ENCODE results near the gene ZNF862. TPM values are rescaled to one million over a fixed set of nuclear protein-coding genes. Genes with fewer than 3 reads are reported as not detected.

ZNF862 gene
- total and polyA plus RNA-seq, 12 donors: 3.9 to 13.3 (median 10.2) TPM

GRCh38 chr7:149846436-149847046 is 8.4 kb downstream of the ZNF862 start:
- intact Hi-C loops (cut with DNase I): no loop called here
- no peak overlapping the region for H3K4me3 ChIP-seq
- H3K4me1 ChIP-seq: no peaks in the 10 kb centered on the region
- H3K9me3 ChIP-seq: no peaks in the 10 kb centered on the region
- ATAC-seq: no peak
- H3K27ac ChIP-seq: no peak overlapping the region
- no peaks in the 10 kb centered on the region for H3K27me3 ChIP-seq
- no peak for DNase-seq
- no peak for TF ChIP-seq CTCF (IDR thresholded peaks at IDR 0.05)
- H3K36me3 ChIP-seq: peaks cover 0 to 58% (median 18%) of the 10 kb centered on the region in 9 donors
- 82 to 90% methylated on average over 3 of the region's 3 CpGs for WGBS, 2 donors

GRCh38 chr7:149849174-149849573 is 11.0 kb downstream of the ZNF862 start:
- Histone ChIP-seq H3K4me1 (peaks cover 0 to under 1% (median 0%) of the 10 kb centered on the region in 9 donors), H3K9me3 (no peaks in the 10 kb centered on the region), H3K4me3 (no peak overlapping the region), H3K27ac (no peak overlapping the region), H3K27me3 (no peaks in the 10 kb centered on the region), H3K36me3 (peaks cover 0 to 75% (median 29%) of the 10 kb centered on the region in 9 donors)
- WGBS, 2 donors: 93 to 96% methylated on average over 6 of the region's 6 CpGs
- DNase-seq: no peak
- no peak for ATAC-seq
- no peak for TF ChIP-seq CTCF (IDR thresholded peaks at IDR 0.05)
- intact Hi-C loops (cut with DNase I): no loop called here

GRCh38 chr7:149850007-149850594 is 11.9 kb downstream of the ZNF862 start:
- DNase-seq (no peak), ATAC-seq (no peak)
- WGBS, 2 donors: 85% methylated on average over 16 of the region's 16 CpGs
- peaks cover 0 to 70% (median 24%) of the 10 kb centered on the region in 9 donors for H3K36me3 ChIP-seq
- H3K27me3 ChIP-seq: no peaks in the 10 kb centered on the region
- H3K9me3 ChIP-seq: no peaks in the 10 kb centered on the region
- intact Hi-C loops (cut with DNase I): no loop called here
- no peak for TF ChIP-seq CTCF (IDR thresholded peaks at IDR 0.05)
- H3K27ac ChIP-seq: no peak overlapping the region
- peaks cover 0 to 9% (median 7%) of the 10 kb centered on the region in 9 donors for H3K4me1 ChIP-seq
- H3K4me3 ChIP-seq: no peak overlapping the region

GRCh38 chr7:149850716-149851115 is 12.5 kb downstream of the ZNF862 start:
- H3K4me3 ChIP-seq: no peak overlapping the region
- no peak for TF ChIP-seq CTCF (IDR thresholded peaks at IDR 0.05)
- no peak for ATAC-seq
- no peak overlapping the region for H3K27ac ChIP-seq
- peaks cover under 1 to 15% (median 13%) of the 10 kb centered on the region in 9 donors for H3K4me1 ChIP-seq
- no peaks in the 10 kb centered on the region for H3K27me3 ChIP-seq
- 68 to 73% methylated on average over 4 of the region's 4 CpGs for WGBS, 2 donors
- intact Hi-C loops (cut with DNase I): no loop called here
- peaks cover 0 to 64% (median 23%) of the 10 kb centered on the region in 9 donors for H3K36me3 ChIP-seq
- H3K9me3 ChIP-seq: no peaks in the 10 kb centered on the region
- DNase-seq: no peak
